Breast epithelium (tissue), 4 donors: Measurements from ENCODE around the gene MKRN2. TPM values are rescaled to one million over a fixed set of nuclear protein-coding genes. Genes with fewer than 3 reads are reported as not detected.

Source experiments
- DNase-seq, 2 donors: peaks; one replicate each; pipeline ENCODE4 v3.0.0-alpha.2; 2019; ENCODE audit warnings: low spot score in 2 of 2
- H3K27ac ChIP-seq, 2 donors: fragments of 200-600 bp; sonication (generic) in 1 of 2; one replicate each; pipeline ENCODE4 v1.5.1; 2016 to 2019; ENCODE audit warnings: mild to moderate bottlenecking in 1 of 2
- H3K27me3 ChIP-seq, 2 donors: fragments of 200-600 bp; sonication (generic) in 1 of 2; one replicate each; pipeline versions ENCODE4 v1.5.1 to v1.6.0; 2017 to 2019; ENCODE audit warnings: control low read depth in 1 of 2, mild to moderate bottlenecking in 1 of 2
- H3K36me3 ChIP-seq: fragments of 200-600 bp; one replicate; pipeline ENCODE4 v1.5.1; 2019
- H3K4me1 ChIP-seq, 2 donors: fragments of 200-600 bp; sonication (generic); one replicate each; pipeline ENCODE4 v1.5.1; 2016 to 2019; ENCODE audit warnings: control low read depth in 1 of 2
- H3K4me3 ChIP-seq, 3 donors: fragments of 200-600 bp; sonication (generic); 1 replicate in 2 of 3; 2 replicates in 1 of 3; pipeline ENCODE4 v1.5.1; 2016 to 2019; ENCODE audit warnings: mild to moderate bottlenecking in 3 of 3, moderate library complexity in 2 of 3
- H3K9me3 ChIP-seq, 2 donors: fragments of 200-600 bp; sonication (generic) in 1 of 2; one replicate each; pipeline ENCODE4 v1.5.1; 2016 to 2019; ENCODE audit warnings: control low read depth in 1 of 2
- POLR2A ChIP-seq: fragments of 450-650 bp; IDR thresholded peaks from one replicate; pipeline ENCODE4 v1.6.1; 2016; ENCODE audit warnings: antibody characterized with exemption, mild to moderate bottlenecking, moderate library complexity
- POLR2AphosphoS5 ChIP-seq, 3 donors: sonication (generic); formaldehyde crosslinking; IDR thresholded peaks; one replicate each; pipeline ENCODE4 v1.6.1; 2017; ENCODE audit warnings: antibody characterized with exemption in 3 of 3
- intact Hi-C: fragments of 100-400 bp; cut with DNase I; formaldehyde crosslinking; loops from one replicate; pipeline ENCODE4 v1.15.1; 2023; ENCODE audit warnings: low total_unique reads
- total RNA-seq, 3 donors: library from RNA; depleted of rRNA; stranded (reverse); fragments of >200 nt; gene quantifications; one replicate each; pipeline ENCODE4 v1.1.0, GENCODE V29; 2016
- TF ChIP-seq, protein P1 (sequence below), 3 donors: fragments of 450-650 bp; IDR thresholded peaks; one replicate each; pipeline ENCODE4 v1.5.1; 2016 to 2017; ENCODE audit warnings: antibody characterized with exemption in 3 of 3, mild to moderate bottlenecking in 3 of 3, moderate library complexity in 3 of 3

Gene MKRN2
- total RNA-seq, 3 donors from 2014 or later, result 34.7 to 37.3 (median 36.1) TPM

DNA sequence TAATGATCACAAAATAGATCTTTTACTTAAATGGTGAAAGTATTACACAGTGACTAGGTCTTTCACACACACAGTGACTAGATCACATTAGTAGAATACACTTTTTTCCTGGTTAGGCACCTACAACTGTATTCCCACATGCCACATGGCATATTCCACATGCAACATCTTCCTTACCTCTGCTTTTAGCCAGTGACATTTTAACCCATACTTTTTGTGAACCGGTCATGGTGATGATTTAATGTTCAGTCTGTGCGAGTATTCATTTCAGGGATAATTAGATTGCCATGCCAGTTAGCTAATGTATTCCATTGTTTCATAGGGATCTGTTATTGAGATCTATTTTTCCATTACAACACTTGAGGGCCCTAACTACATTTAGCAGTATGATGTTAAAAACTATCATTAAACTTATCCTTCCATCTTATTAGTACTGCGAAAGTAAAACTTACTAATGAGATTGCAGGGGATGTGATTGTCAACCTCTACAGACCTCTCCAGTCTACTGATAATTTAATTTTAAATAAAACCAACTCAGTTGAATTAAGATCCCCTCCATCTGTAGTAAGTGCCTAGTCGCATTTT, 44.3 kb upstream of the MKRN2 start:
- DNase-seq, result no peak
- Histone ChIP-seq H3K27me3 (no peaks in the 10 kb centered on the region), H3K4me1 (no peaks in the 10 kb centered on the region), H3K4me3 (no peak overlapping the region), H3K27ac (no peak overlapping the region), H3K36me3 (no peaks in the 10 kb centered on the region), H3K9me3 (no peaks in the 10 kb centered on the region)
- TF ChIP-seq POLR2AphosphoS5 (IDR thresholded peaks at IDR 0.05), result no peak
- no peak for TF ChIP-seq POLR2A
- TF ChIP-seq, protein P1, sequence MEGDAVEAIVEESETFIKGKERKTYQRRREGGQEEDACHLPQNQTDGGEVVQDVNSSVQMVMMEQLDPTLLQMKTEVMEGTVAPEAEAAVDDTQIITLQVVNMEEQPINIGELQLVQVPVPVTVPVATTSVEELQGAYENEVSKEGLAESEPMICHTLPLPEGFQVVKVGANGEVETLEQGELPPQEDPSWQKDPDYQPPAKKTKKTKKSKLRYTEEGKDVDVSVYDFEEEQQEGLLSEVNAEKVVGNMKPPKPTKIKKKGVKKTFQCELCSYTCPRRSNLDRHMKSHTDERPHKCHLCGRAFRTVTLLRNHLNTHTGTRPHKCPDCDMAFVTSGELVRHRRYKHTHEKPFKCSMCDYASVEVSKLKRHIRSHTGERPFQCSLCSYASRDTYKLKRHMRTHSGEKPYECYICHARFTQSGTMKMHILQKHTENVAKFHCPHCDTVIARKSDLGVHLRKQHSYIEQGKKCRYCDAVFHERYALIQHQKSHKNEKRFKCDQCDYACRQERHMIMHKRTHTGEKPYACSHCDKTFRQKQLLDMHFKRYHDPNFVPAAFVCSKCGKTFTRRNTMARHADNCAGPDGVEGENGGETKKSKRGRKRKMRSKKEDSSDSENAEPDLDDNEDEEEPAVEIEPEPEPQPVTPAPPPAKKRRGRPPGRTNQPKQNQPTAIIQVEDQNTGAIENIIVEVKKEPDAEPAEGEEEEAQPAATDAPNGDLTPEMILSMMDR (IDR thresholded peaks at IDR 0.05), result no peak
- intact Hi-C loops, result no loop called here

DNA sequence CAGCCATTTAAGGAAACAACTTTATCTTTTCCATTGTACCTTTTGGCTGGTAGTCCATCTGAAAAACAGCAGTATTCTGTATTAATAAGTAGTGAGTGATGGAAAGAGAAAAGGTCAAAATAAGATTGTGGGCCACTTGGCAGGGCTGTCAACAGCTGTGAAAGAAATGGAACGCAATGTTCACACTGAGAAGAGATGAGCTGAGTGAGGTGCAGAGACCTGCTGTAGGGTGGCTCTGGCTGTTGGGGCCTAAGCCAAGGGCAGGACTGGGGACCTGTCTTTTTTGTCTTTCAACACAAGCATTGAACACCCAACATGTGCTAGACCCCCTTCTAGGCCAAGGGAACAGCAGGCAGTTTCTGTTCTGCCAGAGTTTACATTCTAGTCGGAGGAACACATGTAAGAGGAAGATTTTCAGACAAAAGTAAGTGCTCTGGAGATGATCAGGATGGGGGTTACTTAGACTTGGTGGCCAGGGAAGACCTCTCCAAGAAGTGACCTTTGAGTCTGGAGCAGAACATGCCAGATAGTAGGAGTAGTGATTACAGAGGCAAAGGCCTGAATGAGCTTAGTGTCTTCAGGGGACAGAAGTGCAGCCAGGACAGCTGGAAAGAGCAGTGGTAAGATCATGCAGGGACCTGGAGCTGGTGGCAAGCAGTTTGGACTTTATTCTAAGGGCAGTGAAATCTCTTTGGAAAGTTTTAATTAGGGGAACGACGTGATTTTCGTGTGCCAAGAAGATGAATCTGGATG, 43.0 kb upstream of the MKRN2 start:
- Histone ChIP-seq H3K4me1 (no peaks in the 10 kb centered on the region), H3K27ac (no peak overlapping the region), H3K36me3 (no peaks in the 10 kb centered on the region), H3K4me3 (no peak overlapping the region), H3K27me3 (no peaks in the 10 kb centered on the region), H3K9me3 (no peaks in the 10 kb centered on the region)
- intact Hi-C loops, result no loop called here
- TF ChIP-seq, protein P1 (IDR thresholded peaks at IDR 0.05), result no peak
- no peak for TF ChIP-seq POLR2A
- no peak for TF ChIP-seq POLR2AphosphoS5 (IDR thresholded peaks at IDR 0.05)
- DNase-seq, result no peak

DNA sequence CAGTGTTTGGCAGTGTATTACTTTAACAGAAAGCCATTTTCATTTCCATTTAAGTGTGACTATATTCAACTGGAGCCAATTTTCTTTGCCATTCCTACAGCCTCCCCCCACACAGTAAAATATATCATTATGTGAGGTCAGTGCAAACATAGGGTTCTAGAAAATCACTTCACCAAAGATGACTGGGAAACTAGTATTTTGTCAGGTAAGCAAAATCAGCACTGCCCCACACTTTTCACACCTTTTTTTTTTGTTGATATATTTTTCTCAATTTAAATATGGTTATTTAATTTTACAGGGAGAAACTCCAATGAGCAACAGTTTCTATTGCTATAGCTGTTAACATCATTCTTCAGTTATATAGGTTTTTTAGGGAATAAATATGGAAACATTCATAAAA, 41.3 kb upstream of the MKRN2 start:
- no peak for TF ChIP-seq POLR2AphosphoS5 (IDR thresholded peaks at IDR 0.05)
- TF ChIP-seq POLR2A, result no peak
- TF ChIP-seq, protein P1 (IDR thresholded peaks at IDR 0.05), result no peak
- intact Hi-C loops, result no loop called here
- no peak for DNase-seq

DNA sequence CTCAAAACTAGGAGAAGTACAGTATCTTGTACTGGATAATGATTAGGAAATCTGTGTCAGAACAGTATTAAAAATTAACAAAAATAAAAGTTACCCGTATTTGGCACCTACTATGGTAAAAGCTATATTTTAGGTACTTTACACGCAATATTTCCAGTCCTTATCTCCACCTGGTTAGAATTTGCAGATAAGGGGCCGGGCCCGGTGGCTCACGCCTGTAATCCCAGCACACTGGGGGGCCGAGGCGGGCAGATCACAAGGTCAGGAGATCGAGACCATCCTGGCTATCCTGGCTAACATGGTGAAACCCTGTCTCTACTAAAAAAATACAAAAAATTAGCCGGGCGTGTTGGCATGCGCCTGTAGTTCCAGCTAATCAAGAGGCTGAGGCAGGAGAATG, 40.0 kb upstream of the MKRN2 start:
- Histone ChIP-seq H3K27me3 (no peaks in the 10 kb centered on the region), H3K4me1 (no peaks in the 10 kb centered on the region), H3K4me3 (no peak overlapping the region), H3K9me3 (no peaks in the 10 kb centered on the region), H3K36me3 (no peaks in the 10 kb centered on the region), H3K27ac (no peak overlapping the region)
- intact Hi-C loops, result no loop called here
- TF ChIP-seq, protein P1 (IDR thresholded peaks at IDR 0.05), result no peak
- TF ChIP-seq POLR2AphosphoS5 (IDR thresholded peaks at IDR 0.05) (no peak), POLR2A (no peak)
- DNase-seq, result no peak

More for the DNA sequence above, 41.3 kb upstream of the MKRN2 start:
- Histone ChIP-seq H3K4me3 (no peak overlapping the region), H3K27me3 (no peaks in the 10 kb centered on the region), H3K4me1 (no peaks in the 10 kb centered on the region), H3K27ac (no peak overlapping the region), H3K36me3 (no peaks in the 10 kb centered on the region), H3K9me3 (no peaks in the 10 kb centered on the region)

DNA sequence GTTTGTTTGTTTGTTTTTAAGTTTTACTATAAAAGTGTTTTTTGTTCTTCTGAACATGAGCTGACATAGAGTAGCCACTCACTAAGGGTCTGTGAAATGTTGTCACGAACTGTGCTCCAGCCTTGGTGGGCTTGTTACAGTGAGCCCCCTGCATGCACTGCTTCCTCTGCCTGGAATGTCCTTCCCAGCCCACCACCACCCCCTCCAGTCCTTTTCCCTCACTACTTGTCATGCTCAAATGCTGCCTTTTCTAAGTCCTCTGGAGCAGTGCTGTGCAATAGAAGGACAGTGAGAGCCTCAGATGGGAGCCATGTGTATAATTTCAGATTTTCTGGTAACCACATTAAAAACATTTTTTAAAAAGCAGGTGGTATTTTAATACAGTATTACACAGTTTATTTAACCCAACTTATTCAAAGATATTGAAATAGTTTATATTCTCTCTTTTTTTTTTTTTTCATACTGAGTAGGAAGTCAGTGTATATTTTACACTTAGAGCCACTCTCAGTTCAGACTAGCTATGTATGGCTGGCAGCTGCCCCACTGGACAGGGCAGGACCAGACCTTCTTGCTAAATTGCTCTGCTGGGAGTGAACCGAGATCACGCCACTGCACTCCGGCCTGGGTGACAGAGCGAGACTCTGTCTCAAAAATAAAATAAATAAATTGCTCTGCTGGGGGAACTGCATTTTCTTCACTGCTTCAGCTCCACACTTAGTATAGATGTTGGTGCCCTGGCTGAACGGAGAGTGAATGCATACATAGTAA, 38.4 kb upstream of the MKRN2 start:
- H3K9me3 ChIP-seq, result no peaks in the 10 kb centered on the region
- intact Hi-C loops, result no loop called here
- TF ChIP-seq POLR2A (no peak), POLR2AphosphoS5 (IDR thresholded peaks at IDR 0.05) (no peak)
- H3K4me3 ChIP-seq, result no peak overlapping the region
- H3K27me3 ChIP-seq, result no peaks in the 10 kb centered on the region
- H3K27ac ChIP-seq, result no peak overlapping the region
- no peaks in the 10 kb centered on the region for H3K4me1 ChIP-seq
- DNase-seq, result no peak
- no peaks in the 10 kb centered on the region for H3K36me3 ChIP-seq
